GM12878 (cell line): ENCODE data around the gene MED25. TPM values are rescaled to one million over a fixed set of nuclear protein-coding genes. Genes with fewer than 3 reads are reported as not detected.

Source experiments
- ATAC-seq: fragments of 200-7000 bp; cut with Tn5 transposase; 3 replicates; pipeline ENCODE4 v1.9.1; 2020; ENCODE audit warnings: mild to moderate bottlenecking, moderate library complexity
- BruUV-seq: library from RNA; stranded (reverse); fragments of 400-500 nt; replicated peaks from 2 replicates; lab custom pipeline; 2021; lab: Mats Ljungman, UMichigan
- CTCF ChIA-PET: fragments of 300-600 bp; sonication (Branson Sonifier 250); formaldehyde crosslinking; extraction: SDS; loops from one replicate; lab custom pipeline; 2021; ENCODE audit warnings: inconsistent platforms; lab: Yijun Ruan, JAX
- POLR2A ChIA-PET: fragments of 350-600 bp; formaldehyde crosslinking; extraction: SDS; loops from one replicate; lab custom pipeline; 2021; ENCODE audit warnings: inconsistent platforms; lab: Charles Lee
- RAD21 ChIA-PET: fragments of 300-600 bp; sonication (Branson Sonifier 250); formaldehyde crosslinking; loops from one replicate; lab custom pipeline; 2023; ENCODE audit warnings: antibody characterized with exemption; ENCODE audit not compliant: unreplicated experiment; lab: Charles Lee
- SMC1A ChIA-PET: fragments of 300-600 bp; sonication (Branson Sonifier 250); formaldehyde crosslinking; loops from one replicate; lab custom pipeline; 2023; ENCODE audit not compliant: unreplicated experiment, uncharacterized antibody; lab: Charles Lee
- DNase-seq: peaks from one replicate; pipeline ENCODE4 v3.0.0-alpha.2; 2011; ENCODE audit warnings: low read depth, low spot score
- FAIRE-seq: peaks from 3 replicates; lab custom pipeline; 2011; peaks lifted over from hg19 to GRCh38; lab: Jason Lieb, UNC
- H2AFZ ChIP-seq: 2 replicates; pipeline ENCODE4 v1.6.0; 2011; ENCODE audit warnings: low read depth, low read length, control low read depth; ENCODE audit not compliant: control insufficient read depth
- H3K27ac ChIP-seq: 2 replicates; pipeline ENCODE4 v1.5.1; 2011; ENCODE audit warnings: control low read depth; ENCODE audit not compliant: control insufficient read depth, insufficient read depth
- H3K27me3 ChIP-seq, 2 experiments: replicated peaks in 1 of 2; 2 replicates each; pipeline versions ENCODE4 v1.6.0 to v1.6.1; 2011; ENCODE audit warnings: low read length in 1 of 2; ENCODE audit not compliant: control insufficient read depth in 2 of 2, insufficient read depth in 2 of 2
- H3K36me3 ChIP-seq, 2 experiments: 2 replicates each; pipeline ENCODE4 v1.5.1; 2011; ENCODE audit warnings: low read length in 1 of 2; ENCODE audit not compliant: control insufficient read depth in 2 of 2, insufficient read depth in 2 of 2
- H3K4me1 ChIP-seq: 2 replicates; pipeline ENCODE4 v1.6.1; 2011; ENCODE audit warnings: mild to moderate bottlenecking, low read length, moderate library complexity, mixed read lengths; ENCODE audit not compliant: control insufficient read depth, insufficient read depth
- H3K4me2 ChIP-seq: 2 replicates; pipeline ENCODE4 v1.6.0; 2011; ENCODE audit warnings: control low read depth; ENCODE audit not compliant: control insufficient read depth, insufficient read depth
- H3K4me3 ChIP-seq: fragments of 200-600 bp; sonication (generic); 2 replicates; pipeline ENCODE4 v1.5.1; 2016
- H3K79me2 ChIP-seq: 2 replicates; pipeline ENCODE4 v1.6.0; 2011; ENCODE audit warnings: low read length; ENCODE audit not compliant: control insufficient read depth, insufficient read depth
- H3K9ac ChIP-seq: 2 replicates; pipeline ENCODE4 v1.8.0; 2011; ENCODE audit warnings: low read length, control low read depth, mixed read lengths; ENCODE audit not compliant: control insufficient read depth, insufficient read depth
- H3K9me3 ChIP-seq: replicated peaks from 3 replicates; pipeline ENCODE4 v1.5.1; 2011; ENCODE audit warnings: mild to moderate bottlenecking, low read length; ENCODE audit not compliant: control insufficient read depth, insufficient read depth
- H4K20me1 ChIP-seq: 2 replicates; pipeline ENCODE4 v1.6.0; 2011; ENCODE audit not compliant: control insufficient read depth, insufficient read depth
- EGR1 ChIP-seq, 2 experiments: IDR thresholded peaks; 1 replicate in 1 of 2; 2 replicates in 1 of 2; pipeline ENCODE4 v1.6.1; 2011 to 2012; ENCODE audit warnings: low read depth in 2 of 2, low read length in 2 of 2, borderline replicate concordance in 1 of 2, mild to moderate bottlenecking in 1 of 2, moderate library complexity in 1 of 2
- MYC ChIP-seq: IDR thresholded peaks from 2 replicates; pipeline ENCODE4 v1.6.1; 2011; ENCODE audit warnings: mild to moderate bottlenecking, low read length, moderate library complexity, inconsistent platforms; ENCODE audit not compliant: insufficient read depth, insufficient replicate concordance, insufficient read length, severe bottlenecking
- POLR2A ChIP-seq: IDR thresholded peaks from 2 replicates; pipeline ENCODE4 v1.6.1; 2011; ENCODE audit warnings: low read depth, mild to moderate bottlenecking, low read length
- TCF3 ChIP-seq: IDR thresholded peaks from 2 replicates; pipeline ENCODE4 v1.6.1; 2012; ENCODE audit warnings: low read depth, mild to moderate bottlenecking, low read length, borderline replicate concordance; ENCODE audit not compliant: insufficient read depth
- ZNF274 ChIP-seq: IDR thresholded peaks from one replicate; pipeline ENCODE4 v1.8.0; 2011; ENCODE audit not compliant: insufficient read length, insufficient read depth
- ZSCAN29 ChIP-seq: fragments of 450-650 bp; IDR thresholded peaks from 2 replicates; pipeline ENCODE4 v1.6.1; 2017; ENCODE audit warnings: mild to moderate bottlenecking, moderate library complexity
- WGBS: methylation state at CpG from one replicate; pipeline ENCODE4 v1.1.6; 2016; ENCODE audit warnings: low lambda C conversion rate; ENCODE audit not compliant: insufficient replicate concordance, insufficient coverage; ENCODE audit errors: missing lambda C conversion rate; 5-methylcytosine and 5-hydroxymethylcytosine counted together
- in situ Hi-C: fragments of 300-500 bp; cut with MboI; formaldehyde crosslinking; loops from 9 replicates; pipeline ENCODE4 v1.14.3; 2018; ENCODE audit warnings: mixed read lengths
- intact Hi-C: fragments of 100-400 bp; cut with micrococcal nuclease; formaldehyde crosslinking; loops from one replicate; pipeline ENCODE4 v1.14.2; 2022; ENCODE audit not compliant: unreplicated experiment
- polyA plus RNA-seq, 11 experiments: library from polyadenylated mRNA; depleted of rRNA in 4 of 11; unstranded in 6 of 11; stranded (reverse) in 5 of 11; fragments of >200 nt; fragmentation: Nextera tagmentation in 4 of 11; fragmentation: Illumina TruSeq in 1 of 11; extraction: Ambion mirVana in 4 of 11; extraction: Trizol in 1 of 11; gene quantifications; 1 replicate in 1 of 11; 2 replicates in 10 of 11; pipeline versions ENCODE4 v1.2.1 to v1.2.3, GENCODE V29; 2011 to 2016; ENCODE audit warnings: inconsistent platforms in 2 of 11, missing spikeins in 2 of 11, low read depth in 1 of 11
- total RNA-seq, 4 experiments: library from RNA; depleted of rRNA in 3 of 4; stranded (reverse); fragments of >200 nt in 3 of 4; fragmentation: Illumina TruSeq in 1 of 4; extraction: Trizol in 1 of 4; gene quantifications; 2 replicates each; pipeline versions ENCODE4 v1.2.1 to v1.2.3, GENCODE V29; 2013 to 2021

The MED25 gene
- total and polyA plus RNA-seq, 10 of the 15 experiments (the other 5 are each of a cell fraction or from before 2014, with no cell fraction given), result 3.5 to 53.9 (median 17.1) TPM

GRCh38 chr19:49856574-49857021, 38.5 kb downstream of the MED25 start:
- Histone ChIP-seq H3K4me2 (no peak overlapping the region), H3K79me2 (peaks cover 6% of the 10 kb centered on the region), H3K9me3 (no peaks in the 10 kb centered on the region), H4K20me1 (no peaks in the 10 kb centered on the region), H3K27me3 (no peaks in the 10 kb centered on the region), H3K9ac (no peak overlapping the region), H2AFZ (no peak overlapping the region), H3K36me3 (peaks cover 0 to 15% of the 10 kb centered on the region in 2 experiments; a peak in 3 of 4 replicates), H3K4me3 (no peak overlapping the region), H3K27ac (no peak overlapping the region), H3K4me1 (peaks cover 8% of the 10 kb centered on the region)
- ATAC-seq (no peak), FAIRE-seq (no peak), DNase-seq (no peak)
- TF ChIP-seq ZSCAN29, result no peak
- no peak for TF ChIP-seq TCF3
- TF ChIP-seq MYC, result no peak
- no peak for TF ChIP-seq ZNF274
- intact Hi-C loops, result no loop called here
- 83% methylated on average over 11 of the region's 18 CpGs for WGBS
- no TSS peak for BruUV-seq
- CTCF ChIA-PET, result no interaction called here
- SMC1A ChIA-PET, result no interaction called here
- POLR2A ChIA-PET, result interaction anchor here (0.7 kb wide), 1 partner anchor 21 kb away, joined by 3 read pairs; no protein-coding TSS in a partner anchor
- RAD21 ChIA-PET, result no interaction called here
- in situ Hi-C loops, result no loop called here

- SMC1A ChIA-PET, result no interaction called here
- Histone ChIP-seq H3K27me3 (no peaks in the 10 kb centered on the region), H3K4me1 (peaks cover 5% of the 10 kb centered on the region), H4K20me1 (no peaks in the 10 kb centered on the region), H3K9me3 (no peaks in the 10 kb centered on the region), H3K79me2 (peaks cover 5% of the 10 kb centered on the region), H3K36me3 (peaks cover 0 to 19% of the 10 kb centered on the region in 2 experiments; a peak in 3 of 4 replicates), H3K4me2 (no peak overlapping the region), H3K9ac (no peak overlapping the region), H3K27ac (no peak overlapping the region), H3K4me3 (no peak overlapping the region), H2AFZ (no peak overlapping the region)
- POLR2A ChIA-PET, result interaction anchor here (0.7 to 1.0 kb wide), 2 partner anchors 21 to 72 kb away, joined by 3 read pairs; no protein-coding TSS in a partner anchor
- intact Hi-C loops (no loop called here), in situ Hi-C loops (no loop called here)
- TF ChIP-seq EGR1 (IDR thresholded peaks at IDR 0.05; ENCODE audit: borderline replicate concordance in 1 of 2, low read depth in 2 of 2, low read length in 2 of 2) (no peak), POLR2A (peak; percentile 31)
- DNase-seq, result no peak
- CTCF ChIA-PET, result no interaction called here
- ATAC-seq, result no peak
- no TSS peak for BruUV-seq
- RAD21 ChIA-PET, result no interaction called here
- no peak for FAIRE-seq
- WGBS, result 87% methylated on average over 26 of the region's 26 CpGs
These were observed 39.2 kb downstream of the MED25 start for GRCh38 chr19:49857061-49857837.
